Kidney epithelial cell (primary cell): ENCODE data around the gene BECN2. TPM values are rescaled to one million over a fixed set of nuclear protein-coding genes. Genes with fewer than 3 reads are reported as not detected.

ENCODE experiments used
- DNase-seq: peaks from one replicate; pipeline ENCODE4 v3.0.0-alpha.2; 2010; ENCODE audit warnings: low read depth
- H3K27me3 ChIP-seq: 2 replicates; pipeline ENCODE4 v1.6.0; 2011; ENCODE audit warnings: low read length; ENCODE audit not compliant: control insufficient read depth, insufficient read depth
- H3K36me3 ChIP-seq: 2 replicates; pipeline ENCODE4 v1.5.1; 2011; ENCODE audit warnings: low read length; ENCODE audit not compliant: control insufficient read depth, insufficient read depth
- H3K4me3 ChIP-seq: 2 replicates; pipeline ENCODE4 v1.5.1; 2011; ENCODE audit warnings: low read depth, mild to moderate bottlenecking, control low read depth, low read length
- total RNA-seq: library from RNA; depleted of rRNA; stranded (reverse); fragments of >200 nt; gene quantifications from 2 replicates; pipeline ENCODE4 v1.2.3, GENCODE V29; 2015
- TF ChIP-seq, protein P1 (sequence below): IDR thresholded peaks from 2 replicates; pipeline ENCODE4 v1.5.1; 2011; ENCODE audit warnings: mild to moderate bottlenecking, moderate library complexity, low read length, control low read depth, inconsistent platforms; ENCODE audit not compliant: insufficient read depth, poor library complexity, severe bottlenecking

The BECN2 gene
- total RNA-seq, 1 donor from 2014 or later: not detected

DNA sequence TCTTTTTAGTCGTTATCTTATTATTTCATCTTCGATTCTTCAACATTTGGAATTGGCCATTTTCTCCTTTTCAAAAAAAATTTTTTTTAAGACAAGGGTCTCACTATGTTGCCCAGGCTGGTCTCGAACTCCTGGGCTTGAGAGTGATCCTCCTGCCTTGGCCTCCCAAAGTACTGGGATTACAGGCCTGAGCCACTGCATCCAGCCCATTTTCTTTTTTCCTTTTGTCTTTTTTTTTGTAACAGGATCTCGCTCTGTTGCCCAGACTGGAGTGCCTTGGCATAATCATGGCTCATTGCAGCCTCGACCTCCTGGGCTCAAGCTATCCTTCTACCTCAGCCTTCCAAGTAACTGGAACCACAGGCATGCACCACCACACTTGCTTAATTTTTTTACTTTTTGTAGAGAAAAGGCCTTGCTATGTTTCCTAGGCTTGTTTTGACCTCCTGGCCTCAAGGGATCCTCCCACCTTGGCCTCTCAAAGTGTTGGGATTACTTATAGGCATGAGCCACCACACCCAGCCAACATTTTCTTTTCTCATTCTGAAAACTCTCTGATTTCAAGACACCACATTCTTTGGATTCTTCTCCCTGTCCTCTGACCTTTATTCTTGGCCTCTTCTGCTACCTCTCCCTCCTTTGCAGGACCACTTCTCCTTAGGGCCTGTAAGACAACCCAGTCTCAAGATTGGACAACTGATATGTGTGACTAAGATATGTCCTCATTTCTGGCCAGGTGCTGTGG is 47.4 kb downstream of the BECN2 start:
- H3K36me3 ChIP-seq: no peaks in the 10 kb centered on the region
- TF ChIP-seq, protein P1, sequence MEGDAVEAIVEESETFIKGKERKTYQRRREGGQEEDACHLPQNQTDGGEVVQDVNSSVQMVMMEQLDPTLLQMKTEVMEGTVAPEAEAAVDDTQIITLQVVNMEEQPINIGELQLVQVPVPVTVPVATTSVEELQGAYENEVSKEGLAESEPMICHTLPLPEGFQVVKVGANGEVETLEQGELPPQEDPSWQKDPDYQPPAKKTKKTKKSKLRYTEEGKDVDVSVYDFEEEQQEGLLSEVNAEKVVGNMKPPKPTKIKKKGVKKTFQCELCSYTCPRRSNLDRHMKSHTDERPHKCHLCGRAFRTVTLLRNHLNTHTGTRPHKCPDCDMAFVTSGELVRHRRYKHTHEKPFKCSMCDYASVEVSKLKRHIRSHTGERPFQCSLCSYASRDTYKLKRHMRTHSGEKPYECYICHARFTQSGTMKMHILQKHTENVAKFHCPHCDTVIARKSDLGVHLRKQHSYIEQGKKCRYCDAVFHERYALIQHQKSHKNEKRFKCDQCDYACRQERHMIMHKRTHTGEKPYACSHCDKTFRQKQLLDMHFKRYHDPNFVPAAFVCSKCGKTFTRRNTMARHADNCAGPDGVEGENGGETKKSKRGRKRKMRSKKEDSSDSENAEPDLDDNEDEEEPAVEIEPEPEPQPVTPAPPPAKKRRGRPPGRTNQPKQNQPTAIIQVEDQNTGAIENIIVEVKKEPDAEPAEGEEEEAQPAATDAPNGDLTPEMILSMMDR: no peak
- no peak overlapping the region for H3K4me3 ChIP-seq
- DNase-seq: no peak
- no peaks in the 10 kb centered on the region for H3K27me3 ChIP-seq

DNA sequence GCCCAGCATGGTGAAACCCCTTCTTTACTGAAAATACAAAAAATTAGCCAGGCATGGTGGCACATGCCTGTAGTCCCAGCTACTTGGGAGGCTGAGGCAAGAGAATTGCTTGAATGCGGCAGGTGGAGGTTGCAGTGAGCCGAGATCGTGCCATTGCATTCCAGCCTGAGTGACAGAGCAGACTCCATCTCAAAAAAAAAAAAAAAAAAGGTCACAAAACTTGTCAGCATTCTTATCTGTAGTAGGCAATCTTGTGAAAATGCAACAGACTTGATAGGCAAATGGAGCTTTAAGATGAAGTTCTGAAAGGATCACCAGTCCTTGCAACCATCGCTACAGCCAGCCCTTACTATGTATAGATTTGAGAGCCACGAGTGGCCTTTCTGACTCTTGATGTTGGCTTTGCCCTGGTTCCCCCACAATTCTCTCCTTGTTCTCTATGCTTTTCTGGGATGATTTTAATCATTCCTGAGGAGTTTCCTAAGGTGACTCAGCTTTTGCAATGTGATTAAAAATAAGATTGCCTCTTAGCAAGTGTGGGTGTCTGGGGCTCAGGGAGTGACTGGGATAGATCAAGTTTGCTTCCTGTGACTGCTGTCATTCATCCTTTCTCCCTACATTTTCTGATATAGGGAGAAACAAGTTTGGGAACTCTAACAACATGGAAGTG is 48.4 kb downstream of the BECN2 start:
- Histone ChIP-seq H3K36me3 (no peaks in the 10 kb centered on the region), H3K4me3 (no peak overlapping the region), H3K27me3 (no peaks in the 10 kb centered on the region)
- DNase-seq: no peak
- TF ChIP-seq, protein P1: no peak

DNA sequence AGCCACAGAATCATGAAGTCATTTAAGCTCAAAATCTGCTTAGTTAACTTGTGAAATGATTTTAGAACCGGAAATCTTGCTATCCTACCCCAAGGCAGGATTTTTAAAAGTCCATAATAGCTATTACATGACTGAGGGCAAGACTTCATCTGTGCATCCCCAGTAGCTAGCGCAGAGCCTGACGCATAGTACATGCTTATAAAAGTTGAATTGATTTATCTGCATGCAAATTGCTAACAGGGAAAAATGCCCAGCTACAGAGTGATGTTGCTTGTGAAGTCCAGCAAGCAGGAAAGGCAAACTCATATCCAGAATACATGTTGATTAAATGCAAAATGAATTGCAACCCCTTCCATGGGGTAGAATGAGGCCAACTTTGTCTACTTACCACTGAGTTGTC is 49.4 kb downstream of the BECN2 start:
- Histone ChIP-seq H3K4me3 (no peak overlapping the region), H3K36me3 (no peaks in the 10 kb centered on the region), H3K27me3 (no peaks in the 10 kb centered on the region)
- no peak for DNase-seq
- TF ChIP-seq, protein P1: no peak

Other genes starting within 250 kb of the BECN2 start
- 3.2 and 4.4 TPM in 2 replicates for gene EXO1, start 109.6 kb upstream of the BECN2 start, total RNA-seq
- gene MAP1LC3C, start 41.3 kb downstream of the BECN2 start, total RNA-seq: 0.27 TPM in 1 of 2 replicates, not detected in the other